Naive thymus-derived CD8-positive, alpha-beta T cell (primary cell): Measurements from ENCODE around the gene ZNHIT1. TPM values are rescaled to one million over a fixed set of nuclear protein-coding genes. Genes with fewer than 3 reads are reported as not detected.

ENCODE experiments used
- ATAC-seq, 2 donors: fragments of 150-1000 bp; cut with Tn5 transposase in 1 of 2; sonication (Bioruptor Pico), chemical (Tn5 transposase) in 1 of 2; 1 replicate in 1 of 2; 2 replicates in 1 of 2; pipeline ENCODE4 v1.10.0; 2021; ENCODE audit warnings: mild to moderate bottlenecking in 2 of 2, moderate library complexity in 2 of 2
- POLR2A ChIA-PET: fragments of 350-600 bp; sonication (Branson Sonifier 250); formaldehyde crosslinking; loops from one replicate; lab custom pipeline; 2021; ENCODE audit warnings: antibody characterized with exemption; lab: Charles Lee
- DNase-seq, 10 donors: peaks; one replicate each; pipeline versions ENCODE4 v3.0.0 to v3.0.0-alpha.2; 2020 to 2022
- H3K27ac Mint-ChIP-seq, 10 donors: one replicate each; pipeline ENCODE4 v1.8.0; 2020 to 2022; ENCODE audit warnings: mild to moderate bottlenecking in 10 of 10, mixed read lengths in 10 of 10, moderate library complexity in 4 of 10, inconsistent platforms in 1 of 10
- H3K27me3 Mint-ChIP-seq, 5 donors: one replicate each; pipeline ENCODE4 v1.8.0; 2021 to 2022; ENCODE audit warnings: mixed read lengths in 5 of 5
- H3K36me3 Mint-ChIP-seq, 3 donors: one replicate each; pipeline ENCODE4 v1.8.0; 2020 to 2022; ENCODE audit warnings: mixed read lengths in 3 of 3, mild to moderate bottlenecking in 2 of 3, inconsistent platforms in 1 of 3
- H3K4me1 Mint-ChIP-seq, 4 donors: one replicate each; pipeline ENCODE4 v1.8.0; 2021 to 2022; ENCODE audit warnings: mixed read lengths in 4 of 4
- H3K4me3 Mint-ChIP-seq, 10 donors: one replicate each; pipeline ENCODE4 v1.8.0; 2020 to 2022; ENCODE audit warnings: mild to moderate bottlenecking in 10 of 10, mixed read lengths in 10 of 10, moderate library complexity in 6 of 10, inconsistent platforms in 1 of 10
- H3K9me3 Mint-ChIP-seq, 9 donors: one replicate each; pipeline ENCODE4 v1.8.0; 2020 to 2022; ENCODE audit warnings: mixed read lengths in 9 of 9, mild to moderate bottlenecking in 3 of 9, inconsistent platforms in 1 of 9, moderate library complexity in 1 of 9
- polyA plus RNA-seq, 3 donors: library from polyadenylated mRNA; unstranded; fragments of 300-500 nt; fragmentation: Illumina TruSeq; gene quantifications; one replicate each; pipeline ENCODE4 v1.2.3, GENCODE V29; 2021
- total RNA-seq, 8 experiments: library from RNA in 2 of 8; stranded (reverse) in 2 of 8; gene quantifications; one replicate each; pipeline ENCODE4 v1.2.3 and lab custom pipeline; 2021 to 2026

The ZNHIT1 gene
- total and polyA plus RNA-seq, 5 experiments from 2014 or later: 31.2 to 66.4 (median 50.9) TPM

GRCh38 chr7:101207459-101207858, 10.5 kb upstream of the ZNHIT1 start:
- peaks cover 4 to 18% (median 13%) of the 10 kb centered on the region in 5 donors for H3K27me3 Mint-ChIP-seq
- POLR2A ChIA-PET: interaction anchor here (0.6 kb wide), 1 partner anchor 286 kb away, joined by 10 read pairs; no protein-coding TSS in a partner anchor
- peak overlapping the region in 3 of 10 donors; percentile 14 to 75 (median 62) for H3K27ac Mint-ChIP-seq
- no peak for ATAC-seq
- peaks cover 0 to 42% (median 16%) of the 10 kb centered on the region in 3 donors for H3K36me3 Mint-ChIP-seq
- H3K4me3 Mint-ChIP-seq: no peak overlapping the region
- DNase-seq: no peak
- H3K4me1 Mint-ChIP-seq: peaks cover 2 to 15% (median 7%) of the 10 kb centered on the region in 4 donors
- peaks cover 0 to 2% (median 0%) of the 10 kb centered on the region in 9 donors for H3K9me3 Mint-ChIP-seq

GRCh38 chr7:101208794-101209193, 9.2 kb upstream of the ZNHIT1 start:
- POLR2A ChIA-PET: no interaction called here
- peaks cover 0 to 44% (median 16%) of the 10 kb centered on the region in 3 donors for H3K36me3 Mint-ChIP-seq
- ATAC-seq: no peak
- peaks cover under 1 to 5% (median 4%) of the 10 kb centered on the region in 5 donors for H3K27me3 Mint-ChIP-seq
- H3K4me3 Mint-ChIP-seq: no peak overlapping the region
- peaks cover 0 to 6% (median 4%) of the 10 kb centered on the region in 4 donors for H3K4me1 Mint-ChIP-seq
- H3K27ac Mint-ChIP-seq: peak overlapping the region in 2 of 10 donors; percentile 7 to 59
- DNase-seq: no peak
- H3K9me3 Mint-ChIP-seq: peaks cover 0 to 1% (median 0%) of the 10 kb centered on the region in 9 donors

- no peak overlapping the region for H3K4me3 Mint-ChIP-seq
- no peaks in the 10 kb centered on the region for H3K27me3 Mint-ChIP-seq
- peak overlapping the region in 1 of 10 donors; percentile 44 for H3K27ac Mint-ChIP-seq
- H3K9me3 Mint-ChIP-seq: peaks cover 0 to 1% (median 0%) of the 10 kb centered on the region in 9 donors
- H3K4me1 Mint-ChIP-seq: no peaks in the 10 kb centered on the region
- H3K36me3 Mint-ChIP-seq: peaks cover 0 to 47% (median 20%) of the 10 kb centered on the region in 3 donors
- DNase-seq: no peak
- ATAC-seq: no peak
- POLR2A ChIA-PET: no interaction called here
These were observed 7.8 kb upstream of the ZNHIT1 start for GRCh38 chr7:101210143-101210542.

- POLR2A ChIA-PET: interaction anchor here (0.9 kb wide), 1 partner anchor 26 kb away, joined by 3 read pairs; no protein-coding TSS in a partner anchor
- peaks cover 2 to 6% (median 4%) of the 10 kb centered on the region in 4 donors for H3K4me1 Mint-ChIP-seq
- H3K9me3 Mint-ChIP-seq: peaks cover 0 to 1% (median 0%) of the 10 kb centered on the region in 9 donors
- ATAC-seq (no peak), DNase-seq (no peak)
- H3K4me3 Mint-ChIP-seq: no peak overlapping the region
- H3K36me3 Mint-ChIP-seq: peaks cover 0 to 45% (median 17%) of the 10 kb centered on the region in 3 donors
- H3K27ac Mint-ChIP-seq: peak overlapping the region in 1 of 10 donors; percentile 50
- no peaks in the 10 kb centered on the region for H3K27me3 Mint-ChIP-seq
These were observed 6.5 kb upstream of the ZNHIT1 start for GRCh38 chr7:101211501-101211900.

- POLR2A ChIA-PET: interaction anchor here (0.9 kb wide), 1 partner anchor 26 kb away, joined by 3 read pairs; no protein-coding TSS in a partner anchor
- ATAC-seq: no peak
- Mint-ChIP-seq H3K4me1 (peaks cover 5 to 11% (median 8%) of the 10 kb centered on the region in 4 donors), H3K9me3 (peaks cover 0 to 1% (median 0%) of the 10 kb centered on the region in 9 donors), H3K27ac (peak overlapping the region in 1 of 10 donors; percentile 27), H3K4me3 (no peak overlapping the region), H3K36me3 (peaks cover 0 to 42% (median 17%) of the 10 kb centered on the region in 3 donors), H3K27me3 (no peaks in the 10 kb centered on the region)
- DNase-seq: no peak
These were observed 6.0 kb upstream of the ZNHIT1 start for GRCh38 chr7:101212014-101212413.

- DNase-seq (no peak), ATAC-seq (no peak)
- peak overlapping the region; percentile 59 to 98 (median 88) for H3K4me3 Mint-ChIP-seq
- POLR2A ChIA-PET: interaction anchor here (0.6 to 3.1 kb wide), 4 partner anchors 28 to 738 kb away, joined by 3 to 59 read pairs (median 12); partner anchors contain the start of gene FIS1
- peaks cover 0 to 20% (median 4%) of the 10 kb centered on the region in 3 donors for H3K36me3 Mint-ChIP-seq
- no peaks in the 10 kb centered on the region for H3K9me3 Mint-ChIP-seq
- peak overlapping the region in 9 of 10 donors; percentile 36 to 88 (median 76) for H3K27ac Mint-ChIP-seq
- peaks cover 13 to 41% (median 34%) of the 10 kb centered on the region in 4 donors for H3K4me1 Mint-ChIP-seq
- no peaks in the 10 kb centered on the region for H3K27me3 Mint-ChIP-seq
These were observed 1.7 kb upstream of the ZNHIT1 start for GRCh38 chr7:101216001-101216859.

- peak overlapping the region; percentile 93 to 98 (median 96) for H3K4me3 Mint-ChIP-seq
- DNase-seq: peak in 1 of 10 donors; percentile 8
- POLR2A ChIA-PET: interaction anchor here (0.6 to 3.1 kb wide), 9 partner anchors 10 to 739 kb away, joined by 3 to 59 read pairs (median 4); partner anchors contain the start of genes FBXO24, FIS1 and LRCH4
- peak in 1 of 2 donors; percentile 7 for ATAC-seq
- no peaks in the 10 kb centered on the region for H3K27me3 Mint-ChIP-seq
- peaks cover 20 to 48% (median 38%) of the 10 kb centered on the region in 4 donors for H3K4me1 Mint-ChIP-seq
- peaks cover 0 to 25% (median 4%) of the 10 kb centered on the region in 3 donors for H3K36me3 Mint-ChIP-seq
- H3K27ac Mint-ChIP-seq: peak overlapping the region in 9 of 10 donors; percentile 36 to 98 (median 88)
- no peaks in the 10 kb centered on the region for H3K9me3 Mint-ChIP-seq
These were observed 1.0 kb upstream of the ZNHIT1 start for GRCh38 chr7:101216860-101217387.

- peaks cover 0 to 35% (median 4%) of the 10 kb centered on the region in 3 donors for H3K36me3 Mint-ChIP-seq
- peaks cover 25 to 53% (median 40%) of the 10 kb centered on the region in 4 donors for H3K4me1 Mint-ChIP-seq
- no peaks in the 10 kb centered on the region for H3K9me3 Mint-ChIP-seq
- ATAC-seq (peak; percentile 6 to 7), DNase-seq (no peak)
- peak overlapping the region; percentile 93 to 98 (median 96) for H3K4me3 Mint-ChIP-seq
- peak overlapping the region; percentile 93 to 98 (median 96) for H3K27ac Mint-ChIP-seq
- POLR2A ChIA-PET: interaction anchor here (0.6 to 3.1 kb wide), 13 partner anchors 8 to 790 kb away, joined by 3 to 59 read pairs (median 3); partner anchors contain the start of genes FBXO24, FIS1, IFT22 and LRCH4
- H3K27me3 Mint-ChIP-seq: no peaks in the 10 kb centered on the region
These were observed 516 bp downstream of the ZNHIT1 start for GRCh38 chr7:101218236-101219125.

- ATAC-seq (no peak), DNase-seq (no peak)
- Mint-ChIP-seq H3K4me3 (peak overlapping the region in 5 of 10 donors; percentile 27 to 43 (median 37)), H3K9me3 (no peaks in the 10 kb centered on the region), H3K4me1 (peaks cover 25 to 53% (median 41%) of the 10 kb centered on the region in 4 donors), H3K27ac (peak overlapping the region in 2 of 10 donors; percentile 2 to 10), H3K27me3 (no peaks in the 10 kb centered on the region), H3K36me3 (peaks cover 0 to 44% (median 6%) of the 10 kb centered on the region in 3 donors)
- POLR2A ChIA-PET: no interaction called here
These were observed 2.3 kb downstream of the ZNHIT1 start for GRCh38 chr7:101220295-101220694.

- H3K36me3 Mint-ChIP-seq: peaks cover 0 to 55% (median 8%) of the 10 kb centered on the region in 3 donors
These were observed 4.4 kb downstream of the ZNHIT1 start for GRCh38 chr7:101222275-101222830.

GRCh38 chr7:101223528-101223927, 5.6 kb downstream of the ZNHIT1 start:
- Mint-ChIP-seq H3K27me3 (no peaks in the 10 kb centered on the region), H3K9me3 (no peaks in the 10 kb centered on the region), H3K36me3 (peaks cover 0 to 66% (median 8%) of the 10 kb centered on the region in 3 donors), H3K27ac (no peak overlapping the region), H3K4me3 (peak overlapping the region in 1 of 10 donors; percentile 20), H3K4me1 (peaks cover 19 to 36% (median 29%) of the 10 kb centered on the region in 4 donors)
- POLR2A ChIA-PET: interaction anchor here (1.3 to 1.7 kb wide), 2 partner anchors 21 to 28 kb away, joined by 3 to 5 read pairs; no protein-coding TSS in a partner anchor
- ATAC-seq: no peak
- no peak for DNase-seq

More at GRCh38 chr7:101222275-101222830, 4.4 kb downstream of the ZNHIT1 start:
- DNase-seq (no peak), ATAC-seq (no peak)
- POLR2A ChIA-PET: interaction anchor here (1.7 kb wide), 1 partner anchor 30 kb away, joined by 5 read pairs; no protein-coding TSS in a partner anchor
- Mint-ChIP-seq H3K4me1 (peaks cover 20 to 42% (median 33%) of the 10 kb centered on the region in 4 donors), H3K9me3 (no peaks in the 10 kb centered on the region), H3K27ac (no peak overlapping the region), H3K27me3 (no peaks in the 10 kb centered on the region), H3K4me3 (no peak overlapping the region)
